Spinal cord (tissue), 10 donors: Measurements from ENCODE around the gene SAP30L. TPM values are rescaled to one million over a fixed set of nuclear protein-coding genes. Genes with fewer than 3 reads are reported as not detected.

ENCODE experiments used
- DNase-seq, 6 donors: peaks; one replicate each; pipeline versions ENCODE4 v3.0.0 to v3.0.0-alpha.2; 2013 to 2015; ENCODE audit warnings: low spot score in 6 of 6, low read depth in 4 of 6
- H3K27ac ChIP-seq: one replicate; pipeline ENCODE4 v1.5.1; 2013; ENCODE audit warnings: low read depth, low read length, control low read depth
- H3K27me3 ChIP-seq: one replicate; pipeline ENCODE4 v1.6.1; 2013; ENCODE audit warnings: low read length; ENCODE audit not compliant: control insufficient read depth, insufficient read depth
- H3K36me3 ChIP-seq: one replicate; pipeline ENCODE4 v1.6.1; 2013; ENCODE audit warnings: low read length; ENCODE audit not compliant: control insufficient read depth, insufficient read depth
- H3K4me1 ChIP-seq: one replicate; pipeline ENCODE4 v1.6.1; 2013; ENCODE audit warnings: low read length; ENCODE audit not compliant: control insufficient read depth, insufficient read depth
- H3K4me3 ChIP-seq: one replicate; pipeline ENCODE4 v1.5.1; 2013; ENCODE audit warnings: low read depth, low read length, control low read depth
- H3K9me3 ChIP-seq: one replicate; pipeline ENCODE4 v1.6.1; 2013; ENCODE audit warnings: low read length; ENCODE audit not compliant: control insufficient read depth, insufficient read depth
- WGBS: methylation state at CpG from one replicate; pipeline ENCODE4 v1.1.5; 2013; ENCODE audit warnings: missing lambda C conversion rate; ENCODE audit not compliant: insufficient coverage; 5-methylcytosine and 5-hydroxymethylcytosine counted together
- polyA plus RNA-seq, 2 donors: library from polyadenylated mRNA; unstranded; fragments of 120-200 nt; gene quantifications; one replicate each; pipeline ENCODE4 v1.2.1, GENCODE V29; 2013; ENCODE audit not compliant: insufficient read length in 2 of 2
- total RNA-seq, 2 donors: library from RNA; depleted of rRNA in 1 of 2; stranded (reverse); fragments of 120-200 nt in 1 of 2; fragments of >200 nt in 1 of 2; gene quantifications; one replicate each; pipeline versions ENCODE4 v1.2.3 to v1.2.4, GENCODE V29; 2013 to 2014
- donor health status: healthy.

Gene SAP30L
- total and polyA plus RNA-seq, 4 donors: 29.0 to 39.3 (median 32.9) TPM

GRCh38 chr5:154455585-154455984 lies 9.8 kb downstream of the SAP30L start:
- no peak for DNase-seq
- no CpG with 5 or more reads among the region's 5 CpGs for WGBS
- H3K4me1 ChIP-seq: no peaks in the 10 kb centered on the region
- no peaks in the 10 kb centered on the region for H3K9me3 ChIP-seq
- no peaks in the 10 kb centered on the region for H3K27me3 ChIP-seq
- no peak overlapping the region for H3K4me3 ChIP-seq
- H3K27ac ChIP-seq: no peak overlapping the region
- peaks cover 27% of the 10 kb centered on the region for H3K36me3 ChIP-seq

GRCh38 chr5:154456540-154456939 lies 10.7 kb downstream of the SAP30L start:
- Histone ChIP-seq H3K36me3 (peaks cover 30% of the 10 kb centered on the region), H3K4me1 (no peaks in the 10 kb centered on the region), H3K27ac (no peak overlapping the region), H3K9me3 (no peaks in the 10 kb centered on the region), H3K27me3 (no peaks in the 10 kb centered on the region), H3K4me3 (no peak overlapping the region)
- WGBS: no CpG with 5 or more reads among the region's 3 CpGs
- no peak for DNase-seq

GRCh38 chr5:154459015-154459414 lies 13.2 kb downstream of the SAP30L start:
- peaks cover 16% of the 10 kb centered on the region for H3K36me3 ChIP-seq
- no peaks in the 10 kb centered on the region for H3K4me1 ChIP-seq
- no peaks in the 10 kb centered on the region for H3K27me3 ChIP-seq
- peak in 1 of 6 donors; percentile 4 for DNase-seq
- 80% methylated on average over 3 of the region's 3 CpGs for WGBS
- no peak overlapping the region for H3K27ac ChIP-seq
- no peak overlapping the region for H3K4me3 ChIP-seq
- H3K9me3 ChIP-seq: no peaks in the 10 kb centered on the region

GRCh38 chr5:154460172-154460571 lies 14.4 kb downstream of the SAP30L start:
- Histone ChIP-seq H3K4me3 (no peak overlapping the region), H3K4me1 (no peaks in the 10 kb centered on the region), H3K27me3 (no peaks in the 10 kb centered on the region), H3K36me3 (peaks cover 12% of the 10 kb centered on the region), H3K9me3 (no peaks in the 10 kb centered on the region), H3K27ac (no peak overlapping the region)
- no peak for DNase-seq
- WGBS: 100% methylated on average over 4 of the region's 4 CpGs

- H3K4me1 ChIP-seq: no peaks in the 10 kb centered on the region
- no peak for DNase-seq
- peaks cover 3% of the 10 kb centered on the region for H3K27me3 ChIP-seq
- WGBS: 46% methylated on average over 3 of the region's 6 CpGs
- H3K27ac ChIP-seq: no peak overlapping the region
- no peaks in the 10 kb centered on the region for H3K9me3 ChIP-seq
- no peak overlapping the region for H3K4me3 ChIP-seq
- peaks cover 6% of the 10 kb centered on the region for H3K36me3 ChIP-seq
Measured at GRCh38 chr5:154461531-154461930, 15.7 kb downstream of the SAP30L start.

DNA sequence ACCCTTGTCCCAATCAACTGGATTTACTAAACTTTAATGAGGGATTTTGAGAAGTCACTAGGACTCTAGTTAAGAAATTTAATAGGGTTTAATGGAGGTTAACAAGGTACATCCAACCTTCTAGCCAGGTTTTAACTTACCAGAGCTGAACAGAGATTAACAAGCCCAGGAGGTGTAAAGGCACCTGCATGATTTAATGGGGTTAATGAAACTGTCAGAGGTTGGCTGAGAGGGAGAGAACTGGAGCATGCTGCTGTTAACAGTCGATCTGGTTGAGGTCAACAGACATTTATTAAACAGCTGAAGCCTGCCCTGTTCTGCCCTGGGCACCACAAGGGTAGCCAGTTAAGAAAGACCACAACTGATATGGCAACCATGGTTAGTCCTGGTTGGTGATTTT lies 18.6 kb downstream of the SAP30L start:
- no peak overlapping the region for H3K27ac ChIP-seq
- H3K36me3 ChIP-seq: peaks cover 4% of the 10 kb centered on the region
- no peak overlapping the region for H3K4me3 ChIP-seq
- 43% methylated on average over 1 of the region's 1 CpG for WGBS
- H3K27me3 ChIP-seq: peaks cover 25% of the 10 kb centered on the region
- no peaks in the 10 kb centered on the region for H3K4me1 ChIP-seq
- no peak for DNase-seq
- H3K9me3 ChIP-seq: no peaks in the 10 kb centered on the region

- Histone ChIP-seq H3K27me3 (peaks cover 31% of the 10 kb centered on the region), H3K9me3 (no peaks in the 10 kb centered on the region), H3K4me1 (no peaks in the 10 kb centered on the region), H3K27ac (no peak overlapping the region), H3K36me3 (peaks cover 4% of the 10 kb centered on the region), H3K4me3 (no peak overlapping the region)
- no peak for DNase-seq
- no CpG with 5 or more reads among the region's 6 CpGs for WGBS
Measured at GRCh38 chr5:154465169-154465568, 19.4 kb downstream of the SAP30L start.

GRCh38 chr5:154466147-154466546 lies 20.4 kb downstream of the SAP30L start:
- 64% methylated on average over 3 of the region's 5 CpGs for WGBS
- DNase-seq: no peak

DNA sequence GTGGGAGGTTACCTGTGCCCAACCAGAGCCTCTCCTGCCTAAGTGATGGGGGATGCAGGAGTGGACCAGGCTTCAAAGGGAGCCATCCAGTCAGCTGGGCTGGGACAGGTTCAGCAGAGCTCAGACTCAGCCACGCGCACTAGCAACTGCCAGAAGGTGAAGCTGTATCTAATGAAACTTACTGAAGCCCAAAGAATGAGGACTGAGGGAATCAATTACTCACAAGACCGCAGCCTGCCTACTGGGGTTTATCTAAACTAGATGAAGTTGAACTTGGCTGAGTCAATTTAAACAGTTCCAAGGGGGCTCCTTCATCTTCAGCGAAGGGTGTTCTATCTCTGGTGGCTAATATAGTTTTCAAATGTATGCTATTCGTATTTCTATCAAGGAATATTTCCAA lies 20.9 kb downstream of the SAP30L start:
- no peak overlapping the region for H3K4me3 ChIP-seq
- H3K27ac ChIP-seq: no peak overlapping the region
- H3K36me3 ChIP-seq: no peaks in the 10 kb centered on the region
- no peaks in the 10 kb centered on the region for H3K9me3 ChIP-seq
- no peak for DNase-seq
- WGBS: 64% methylated on average over 2 of the region's 5 CpGs
- H3K27me3 ChIP-seq: peaks cover 46% of the 10 kb centered on the region
- H3K4me1 ChIP-seq: no peaks in the 10 kb centered on the region

More at GRCh38 chr5:154466147-154466546, 20.4 kb downstream of the SAP30L start:
- H3K9me3 ChIP-seq: no peaks in the 10 kb centered on the region
- H3K27ac ChIP-seq: no peak overlapping the region
- H3K36me3 ChIP-seq: no peaks in the 10 kb centered on the region
- peaks cover 41% of the 10 kb centered on the region for H3K27me3 ChIP-seq
- no peak overlapping the region for H3K4me3 ChIP-seq
- H3K4me1 ChIP-seq: no peaks in the 10 kb centered on the region

DNA sequence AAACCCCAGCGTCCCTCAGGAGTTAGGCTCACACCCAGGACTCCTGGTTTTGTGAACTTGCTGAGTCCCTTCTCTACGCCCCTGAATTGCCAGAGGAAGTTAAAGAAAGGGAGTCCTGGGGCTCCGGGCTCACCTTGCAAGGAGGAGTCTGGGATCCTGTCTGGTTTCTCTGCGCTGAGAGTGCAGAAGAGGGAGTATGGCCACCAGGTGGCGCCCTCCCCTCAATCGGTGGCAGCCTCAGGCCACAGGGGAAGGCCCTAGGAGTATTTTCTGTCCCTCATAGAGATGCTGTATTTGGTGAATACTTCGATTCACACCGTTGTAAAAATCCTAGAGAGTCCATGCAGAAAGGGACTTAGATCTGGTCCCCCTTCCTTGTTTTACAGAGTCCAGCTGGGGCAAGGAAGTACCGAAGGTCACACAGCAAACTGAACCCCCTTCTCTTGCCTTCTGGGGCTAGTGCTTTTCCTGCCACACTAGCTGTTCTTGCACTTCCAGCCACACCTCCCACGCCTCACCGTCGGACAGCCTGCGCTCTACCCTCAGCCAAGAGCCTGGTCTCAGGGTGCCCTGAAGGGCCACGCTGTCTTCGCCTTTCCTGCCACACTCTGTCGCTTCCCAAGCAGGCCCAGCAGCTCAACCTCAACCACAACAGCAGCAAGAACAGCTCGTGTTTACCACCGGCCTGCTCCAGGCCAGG lies 22.0 kb downstream of the SAP30L start:
- H3K4me3 ChIP-seq: no peak overlapping the region
- no peaks in the 10 kb centered on the region for H3K9me3 ChIP-seq
- peak in 3 of 6 donors; percentile 53 to 84 (median 80) for DNase-seq
- H3K36me3 ChIP-seq: no peaks in the 10 kb centered on the region
- 49% methylated on average over 14 of the region's 18 CpGs for WGBS
- H3K27me3 ChIP-seq: peaks cover 57% of the 10 kb centered on the region
- no peak overlapping the region for H3K27ac ChIP-seq
- peaks cover 2% of the 10 kb centered on the region for H3K4me1 ChIP-seq
